Ovary (tissue), 9 donors: ENCODE data around the gene CERK. TPM values are rescaled to one million over a fixed set of nuclear protein-coding genes. Genes with fewer than 3 reads are reported as not detected.

Source experiments
- DNase-seq, 5 donors: peaks; one replicate each; pipeline ENCODE4 v3.0.0-alpha.2; 2019 to 2020
- H3K27ac ChIP-seq, 2 donors: fragments of 200-600 bp; one replicate each; pipeline versions ENCODE4 v1.5.1 to v1.8.0; 2019 to 2022
- H3K27me3 ChIP-seq: fragments of 200-600 bp; one replicate; pipeline ENCODE4 v1.8.0; 2022
- H3K36me3 ChIP-seq: fragments of 200-600 bp; sonication (generic); one replicate; pipeline ENCODE4 v1.5.1; 2019
- H3K4me1 ChIP-seq: one replicate; pipeline ENCODE4 v1.8.1; 2013; ENCODE audit warnings: mild to moderate bottlenecking, moderate library complexity; ENCODE audit not compliant: insufficient read depth
- H3K4me3 ChIP-seq: fragments of 200-600 bp; sonication (generic); one replicate; pipeline ENCODE4 v1.5.1; 2017
- H3K9me3 ChIP-seq, 2 donors: fragments of 200-600 bp in 1 of 2; sonication (generic) in 1 of 2; one replicate each; pipeline versions ENCODE4 v1.5.1 to v1.8.1; 2013 to 2019; ENCODE audit warnings: mild to moderate bottlenecking in 1 of 2, moderate library complexity in 1 of 2
- EP300 ChIP-seq: sonication (generic); formaldehyde crosslinking; IDR thresholded peaks from one replicate; pipeline ENCODE4 v1.6.1; 2017; ENCODE audit warnings: antibody characterized with exemption
- POLR2A ChIP-seq: fragments of 450-650 bp; IDR thresholded peaks from one replicate; pipeline ENCODE4 v1.6.1; 2017; ENCODE audit warnings: antibody characterized with exemption, mild to moderate bottlenecking, moderate library complexity
- WGBS, 3 donors: extraction: QIAGEN DNeasy Blood & Tissue Kit in 1 of 3; methylation state at CpG; one replicate each; pipeline versions ENCODE4 v1.1.5 to v1.1.7; 2013 to 2017; 5-methylcytosine and 5-hydroxymethylcytosine counted together
- intact Hi-C, 4 donors: fragments of 100-400 bp; cut with DNase I; formaldehyde crosslinking; loops; one replicate each; pipeline versions ENCODE4 v1.11.0 to v1.15.1; 2022 to 2023
- polyA plus RNA-seq, 2 donors: library from polyadenylated mRNA; stranded (reverse); fragments of 200-250 nt in 1 of 2; fragments of 350-450 nt in 1 of 2; fragmentation: Illumina TruSeq in 1 of 2; extraction: RNeasy Lipid Tissue Mini Kit (QIAGEN cat#74804) in 1 of 2; gene quantifications; one replicate each; pipeline ENCODE4 v1.2.3, GENCODE V29; 2013 to 2014
- total RNA-seq, 7 donors: library from RNA; depleted of rRNA in 2 of 7; stranded (reverse); fragments of >200 nt in 2 of 7; fragmentation: NEBNext Ultra II Directional in 3 of 7; extraction: Animal tissue kit (Norgen Biotek cat#: 25700) in 3 of 7; gene quantifications; one replicate each; pipeline versions ENCODE4 v1.1.0 to v1.2.4, GENCODE V29; 2016 to 2023
- TF ChIP-seq, protein P1 (sequence below), 3 donors: fragments of 450-650 bp in 2 of 3; fragments of 200-600 bp in 1 of 3; IDR thresholded peaks; one replicate each; pipeline versions ENCODE4 v1.5.1 to v1.8.0; 2016 to 2022; ENCODE audit warnings: antibody characterized with exemption in 3 of 3, mild to moderate bottlenecking in 1 of 3
- donor health status: DM: no; HTN: no; CAD: no; lungs with moderate emphysema.
- donor health status: DM: no; HTN: no; CAD: no.
- donor health status: Bipolar disorder and iron deficiency.
- donor health status: DM: yes; HTN: yes; CAD: no.
- donor health status: DM: no; HTN: no; CAD: no.
- donor health status: DM: yes; HTN: yes; CAD: no.

CERK gene
- total and polyA plus RNA-seq, 9 donors, result 27.1 to 71.1 (median 46.8) TPM

DNA sequence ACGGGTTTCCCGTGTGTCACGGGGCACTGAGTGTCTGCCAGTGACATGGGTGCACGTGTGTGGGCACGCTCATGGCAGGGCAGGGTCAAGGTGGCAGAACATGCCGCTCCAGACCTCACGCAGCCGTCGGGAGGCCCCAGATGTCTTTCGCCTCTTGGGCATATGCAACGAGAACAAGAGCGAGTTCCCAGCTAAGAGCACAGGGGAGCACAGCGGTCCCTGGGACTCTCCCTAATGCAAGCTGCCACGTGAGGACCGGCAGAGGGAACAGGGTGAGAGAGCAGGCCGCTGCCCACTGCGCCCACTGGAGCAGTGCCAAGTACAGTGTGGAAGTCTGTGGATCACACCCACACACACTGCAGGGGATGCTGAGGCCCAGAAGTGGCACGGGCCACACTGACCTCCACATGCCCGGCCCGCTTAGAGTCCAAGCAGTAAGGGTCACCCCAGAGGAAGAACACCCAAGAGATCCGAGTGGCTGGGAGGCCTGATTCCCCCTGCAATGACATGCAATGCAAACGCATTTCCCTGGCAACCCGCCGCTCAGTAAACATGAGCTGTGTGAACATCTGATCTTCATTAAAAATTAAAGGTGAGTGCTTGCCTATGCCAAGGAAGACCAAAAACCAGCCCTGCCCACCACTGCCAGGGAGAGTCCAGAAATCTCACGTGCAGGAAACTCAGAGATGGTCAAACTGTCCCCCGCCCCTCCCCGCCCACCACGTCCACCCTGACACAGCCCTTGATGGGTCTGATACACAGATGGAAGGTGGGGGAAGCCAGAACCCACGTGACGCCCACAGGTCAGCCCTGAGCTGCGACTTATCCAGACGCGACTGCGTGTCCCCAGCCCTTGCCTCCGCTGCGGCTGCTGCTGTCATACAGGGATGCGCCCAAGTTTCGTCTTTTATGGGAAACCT lies 11.7 kb downstream of the CERK start:
- 70 to 80% (median 73%) methylated on average over 37 to 38 of the region's 38 CpGs for WGBS, 3 donors
- no peak overlapping the region for H3K4me3 ChIP-seq
- no peak overlapping the region for H3K27ac ChIP-seq
- peaks cover 9% of the 10 kb centered on the region for H3K4me1 ChIP-seq
- no peak for DNase-seq
- intact Hi-C loops, result no loop called here
- TF ChIP-seq, protein P1, sequence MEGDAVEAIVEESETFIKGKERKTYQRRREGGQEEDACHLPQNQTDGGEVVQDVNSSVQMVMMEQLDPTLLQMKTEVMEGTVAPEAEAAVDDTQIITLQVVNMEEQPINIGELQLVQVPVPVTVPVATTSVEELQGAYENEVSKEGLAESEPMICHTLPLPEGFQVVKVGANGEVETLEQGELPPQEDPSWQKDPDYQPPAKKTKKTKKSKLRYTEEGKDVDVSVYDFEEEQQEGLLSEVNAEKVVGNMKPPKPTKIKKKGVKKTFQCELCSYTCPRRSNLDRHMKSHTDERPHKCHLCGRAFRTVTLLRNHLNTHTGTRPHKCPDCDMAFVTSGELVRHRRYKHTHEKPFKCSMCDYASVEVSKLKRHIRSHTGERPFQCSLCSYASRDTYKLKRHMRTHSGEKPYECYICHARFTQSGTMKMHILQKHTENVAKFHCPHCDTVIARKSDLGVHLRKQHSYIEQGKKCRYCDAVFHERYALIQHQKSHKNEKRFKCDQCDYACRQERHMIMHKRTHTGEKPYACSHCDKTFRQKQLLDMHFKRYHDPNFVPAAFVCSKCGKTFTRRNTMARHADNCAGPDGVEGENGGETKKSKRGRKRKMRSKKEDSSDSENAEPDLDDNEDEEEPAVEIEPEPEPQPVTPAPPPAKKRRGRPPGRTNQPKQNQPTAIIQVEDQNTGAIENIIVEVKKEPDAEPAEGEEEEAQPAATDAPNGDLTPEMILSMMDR (IDR thresholded peaks at IDR 0.05), result no peak
- TF ChIP-seq POLR2A (no peak), EP300 (no peak)
- H3K9me3 ChIP-seq, result no peaks in the 10 kb centered on the region
- H3K27me3 ChIP-seq, result no peaks in the 10 kb centered on the region
- H3K36me3 ChIP-seq, result no peaks in the 10 kb centered on the region

DNA sequence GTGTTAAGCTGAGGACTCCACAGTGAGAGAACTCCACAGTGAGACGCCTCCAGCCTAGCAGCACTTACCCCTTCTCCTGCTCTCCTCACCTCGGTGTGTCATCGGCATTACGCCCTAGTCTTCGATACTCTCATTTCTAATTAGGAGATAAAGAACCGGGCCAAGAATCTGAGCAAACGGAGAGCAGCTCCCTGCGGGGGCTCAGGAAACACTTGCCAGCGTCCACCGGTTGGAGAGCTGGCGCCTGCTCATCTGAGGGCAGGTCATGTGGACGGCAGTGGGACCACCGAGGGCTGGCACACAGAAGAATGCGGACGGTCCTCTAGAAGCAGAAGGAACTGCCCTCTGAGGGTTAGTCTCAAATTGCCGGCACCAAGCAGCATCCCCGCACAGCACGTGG lies 13.0 kb downstream of the CERK start:
- H3K4me1 ChIP-seq, result peaks cover 4% of the 10 kb centered on the region
- WGBS, 3 donors, result 86 to 89% (median 89%) methylated on average over 18 of the region's 18 CpGs
- no peak overlapping the region for H3K4me3 ChIP-seq
- no peaks in the 10 kb centered on the region for H3K36me3 ChIP-seq
- H3K9me3 ChIP-seq, result no peaks in the 10 kb centered on the region
- TF ChIP-seq POLR2A, result no peak
- TF ChIP-seq, protein P1 (IDR thresholded peaks at IDR 0.05), result no peak
- no peak for TF ChIP-seq EP300
- intact Hi-C loops, result no loop called here
- DNase-seq, result no peak
- no peak overlapping the region for H3K27ac ChIP-seq
- no peaks in the 10 kb centered on the region for H3K27me3 ChIP-seq

DNA sequence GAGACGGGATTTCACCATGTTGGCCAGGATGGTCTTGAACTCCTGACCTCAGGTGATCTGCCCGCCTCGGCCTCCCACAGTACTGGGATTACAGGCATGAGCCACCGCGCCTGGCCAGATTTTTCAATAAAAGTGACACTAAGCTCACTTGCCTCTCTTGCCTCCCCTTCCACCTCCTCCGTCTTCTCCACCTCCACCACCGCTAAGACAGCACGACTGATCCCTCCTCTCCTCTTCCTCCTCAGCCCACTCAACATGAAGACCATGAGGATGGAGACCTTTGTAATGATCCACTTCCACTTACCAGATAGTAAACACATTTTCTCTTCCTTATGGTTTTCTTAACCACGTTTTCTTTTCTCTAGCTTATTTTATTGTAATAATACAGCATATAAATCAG lies 14.2 kb downstream of the CERK start:
- DNase-seq, result no peak
- 91 to 95% (median 92%) methylated on average over 9 of the region's 9 CpGs for WGBS, 3 donors
- peaks cover 4% of the 10 kb centered on the region for H3K4me1 ChIP-seq
- H3K4me3 ChIP-seq, result no peak overlapping the region
- no peaks in the 10 kb centered on the region for H3K36me3 ChIP-seq
- no peaks in the 10 kb centered on the region for H3K9me3 ChIP-seq
- intact Hi-C loops, result no loop called here
- TF ChIP-seq POLR2A (no peak), EP300 (no peak)
- TF ChIP-seq, protein P1 (IDR thresholded peaks at IDR 0.05), result no peak
- no peaks in the 10 kb centered on the region for H3K27me3 ChIP-seq
- no peak overlapping the region for H3K27ac ChIP-seq

DNA sequence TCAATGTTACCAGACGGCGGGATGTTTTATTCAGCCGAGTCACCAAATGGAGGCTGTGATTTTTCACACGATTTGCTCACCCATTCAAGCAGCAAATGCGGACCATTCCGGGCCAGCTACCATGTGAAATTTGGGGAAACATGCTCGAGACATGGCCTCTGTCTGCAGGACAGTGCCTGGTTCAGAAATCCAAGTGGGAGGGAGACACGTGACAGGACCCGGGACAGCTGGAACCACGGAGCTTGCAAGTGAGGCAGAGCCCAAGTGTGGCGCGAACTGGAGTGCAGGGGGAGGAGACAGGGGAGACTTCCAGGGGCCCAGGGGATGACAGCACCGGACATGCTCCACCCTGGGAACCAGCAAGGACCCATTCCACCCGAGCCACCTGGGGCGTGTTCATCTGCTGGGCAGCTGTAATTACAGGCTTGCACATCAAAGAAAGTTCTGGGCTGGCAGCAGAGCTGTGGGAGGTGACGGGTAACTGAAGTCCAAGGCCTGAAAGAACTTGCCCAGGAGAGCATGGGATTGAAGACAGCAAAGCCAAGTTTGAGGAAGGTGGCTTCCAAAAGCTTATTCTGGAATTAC lies 16.5 kb downstream of the CERK start:
- no peak for TF ChIP-seq POLR2A
- TF ChIP-seq EP300, result no peak
- TF ChIP-seq, protein P1 (IDR thresholded peaks at IDR 0.05), result no peak
- Histone ChIP-seq H3K27ac (no peak overlapping the region), H3K4me3 (no peak overlapping the region), H3K27me3 (no peaks in the 10 kb centered on the region), H3K4me1 (peaks cover 4% of the 10 kb centered on the region), H3K36me3 (no peaks in the 10 kb centered on the region), H3K9me3 (no peaks in the 10 kb centered on the region)
- intact Hi-C loops, result no loop called here
- 78 to 80% (median 79%) methylated on average over 16 of the region's 16 CpGs for WGBS, 3 donors
- DNase-seq, result no peak
